Stimulated activated CD8-positive, alpha-beta memory T cell treated with anti-CD3 and anti-CD28 coated beads, Interleukin-12 subunit alpha, Interleukin-12 subunit beta, amount 100 ng/mL, for 24 hours (primary cell): Measurements from ENCODE around the gene ARID3A.
"Not testable (repeated sequence)": the region's sequence is repeated elsewhere in the genome, so short reads cannot be mapped to it uniquely, and the experiment has no call there.

Source experiments
- DNase-seq: peaks from one replicate; pipeline ENCODE4 v3.0.0-alpha.2; 2020; ENCODE audit errors: extremely low read depth

The ARID3A gene

DNA sequence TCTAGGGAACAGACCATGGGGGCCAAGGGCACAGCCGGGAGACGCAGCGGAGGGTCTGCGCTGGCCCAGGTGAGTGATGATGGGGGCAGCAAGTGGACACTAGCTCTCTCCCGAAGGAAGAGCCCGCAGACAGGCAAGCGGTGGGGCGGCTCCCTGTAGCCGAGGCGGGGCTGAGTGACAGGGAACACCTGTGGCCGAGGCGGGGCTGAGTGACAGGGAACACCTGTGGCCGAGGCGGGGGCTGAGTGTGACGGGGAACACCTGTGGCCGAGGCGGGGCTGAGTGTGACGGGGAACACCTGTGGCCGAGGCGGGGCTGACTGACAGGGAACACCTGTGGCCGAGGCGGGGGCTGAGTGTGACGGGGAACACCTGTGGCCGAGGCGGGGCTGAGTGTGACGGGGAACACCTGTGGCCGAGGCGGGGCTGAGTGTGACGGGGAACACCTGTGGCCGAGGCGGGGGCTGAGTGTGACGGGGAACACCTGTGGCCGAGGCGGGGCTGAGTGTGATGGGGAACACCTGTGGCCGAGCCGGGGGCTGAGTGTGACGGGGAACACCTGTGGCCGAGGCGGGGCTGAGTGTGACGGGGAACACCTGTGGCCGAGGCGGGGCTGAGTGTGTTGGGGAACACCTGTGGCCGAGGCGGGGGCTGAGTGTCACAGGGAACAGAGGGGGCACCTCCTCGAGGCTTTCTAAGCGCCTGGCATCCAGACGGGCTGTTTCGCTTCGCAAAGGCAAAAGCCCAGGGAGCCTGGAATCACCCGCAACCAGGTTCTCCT, 34.2 kb upstream of the ARID3A start:
- not testable (repeated sequence) for DNase-seq

DNA sequence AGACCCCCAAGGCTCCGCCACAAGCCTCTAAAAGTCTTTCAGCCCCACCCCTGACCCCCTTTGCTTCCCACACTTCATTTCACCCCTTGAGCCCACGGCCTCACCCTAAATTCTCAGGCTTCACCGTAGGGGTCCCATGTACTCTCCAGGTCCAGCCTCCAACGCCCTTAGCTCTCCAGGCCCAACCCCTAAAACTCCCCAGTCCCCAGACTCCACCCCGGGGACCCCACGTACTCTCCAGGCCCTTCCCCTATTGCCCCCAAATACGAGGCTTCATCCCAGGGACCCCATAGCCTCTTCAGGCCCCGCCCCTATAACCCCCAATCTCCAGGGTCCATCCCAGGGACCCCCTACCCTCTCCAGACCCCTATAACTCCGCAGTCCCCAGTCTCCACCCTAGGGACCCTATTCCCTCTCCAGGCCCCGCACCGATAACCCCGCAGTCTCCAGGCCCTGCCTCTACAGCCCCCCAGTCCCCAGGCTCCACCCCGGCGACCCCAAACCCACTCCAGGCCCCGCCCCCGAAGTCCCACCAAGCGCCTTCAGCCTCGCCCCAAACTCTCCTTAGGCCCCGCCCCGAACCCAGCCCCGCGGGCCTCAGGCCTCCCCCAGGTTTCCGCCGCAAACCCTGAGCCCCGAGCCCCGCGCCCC, 33.5 kb upstream of the ARID3A start:
- no peak for DNase-seq

DNA sequence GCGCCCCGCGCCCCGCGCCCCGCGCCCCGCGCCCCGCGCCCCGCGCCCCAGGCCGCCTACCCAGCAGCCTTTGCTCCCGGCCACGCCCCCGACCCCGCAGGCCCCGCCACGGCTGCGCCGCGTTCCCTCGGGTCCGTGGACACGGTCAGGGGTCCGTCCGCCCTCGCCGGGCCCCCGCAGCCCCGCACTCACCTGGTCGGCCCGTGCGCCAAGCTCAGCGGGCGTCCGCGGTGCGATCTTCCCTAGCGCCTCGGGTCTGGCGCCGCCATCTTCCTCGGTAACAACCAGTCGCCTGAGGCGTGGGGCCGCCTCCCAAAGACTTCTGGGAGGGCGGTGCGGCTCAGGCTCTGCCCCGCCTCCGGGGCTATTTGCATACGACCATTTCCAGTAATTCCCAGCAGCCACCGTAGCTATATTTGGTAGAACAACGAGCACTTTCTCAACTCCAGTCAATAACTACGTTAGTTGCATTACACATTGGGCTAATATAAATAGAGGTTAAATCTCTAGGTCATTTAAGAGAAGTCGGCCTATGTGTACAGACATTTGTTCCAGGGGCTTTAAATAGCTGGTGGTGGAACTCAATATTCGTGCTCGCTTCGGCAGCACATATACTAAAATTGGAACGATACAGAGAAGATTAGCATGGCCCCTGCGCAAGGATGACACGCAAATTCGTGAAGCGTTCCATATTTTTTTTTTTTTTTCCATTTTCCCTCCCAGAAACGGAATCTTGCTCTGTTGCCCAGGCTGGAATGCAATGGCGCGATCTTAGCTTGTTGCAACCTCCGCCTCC, 32.7 kb upstream of the ARID3A start, which contains the start of the genes MED16 and RNU6-9:
Gene MED16 (minus strand): TSS at position 294 of the 796 bp plus-strand sequence. CDS start 2,056 bp downstream, outside the sequence.
Gene RNU6-9 (plus strand): TSS at position 591 of the 796 bp plus-strand sequence.
- peak; percentile 70 for DNase-seq

GRCh38 chr19:896434-896833, 29.4 kb upstream of the ARID3A start:
- no peak for DNase-seq

GRCh38 chr19:896999-897398, 28.8 kb upstream of the ARID3A start:
- no peak for DNase-seq

GRCh38 chr19:897442-898039, 28.3 kb upstream of the ARID3A start:
- DNase-seq = no peak

- no peak for DNase-seq
These were observed 27.2 kb upstream of the ARID3A start for GRCh38 chr19:898663-899062.

- DNase-seq = no peak
These were observed 26.3 kb upstream of the ARID3A start for GRCh38 chr19:899336-900042.

DNA sequence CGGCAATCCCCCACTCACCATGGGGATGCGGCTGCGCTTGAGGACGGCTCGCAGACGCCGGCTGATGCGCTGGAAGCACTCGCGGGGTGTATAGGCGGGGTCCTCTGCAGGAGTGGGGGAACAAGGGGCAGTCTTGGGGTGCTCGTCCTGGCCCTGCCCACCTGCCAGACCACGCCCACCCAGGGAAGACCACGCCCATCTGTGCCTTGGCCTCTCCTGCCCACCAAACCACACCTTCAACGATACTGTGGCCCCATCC, 25.9 kb upstream of the ARID3A start:
- DNase-seq = no peak

DNA sequence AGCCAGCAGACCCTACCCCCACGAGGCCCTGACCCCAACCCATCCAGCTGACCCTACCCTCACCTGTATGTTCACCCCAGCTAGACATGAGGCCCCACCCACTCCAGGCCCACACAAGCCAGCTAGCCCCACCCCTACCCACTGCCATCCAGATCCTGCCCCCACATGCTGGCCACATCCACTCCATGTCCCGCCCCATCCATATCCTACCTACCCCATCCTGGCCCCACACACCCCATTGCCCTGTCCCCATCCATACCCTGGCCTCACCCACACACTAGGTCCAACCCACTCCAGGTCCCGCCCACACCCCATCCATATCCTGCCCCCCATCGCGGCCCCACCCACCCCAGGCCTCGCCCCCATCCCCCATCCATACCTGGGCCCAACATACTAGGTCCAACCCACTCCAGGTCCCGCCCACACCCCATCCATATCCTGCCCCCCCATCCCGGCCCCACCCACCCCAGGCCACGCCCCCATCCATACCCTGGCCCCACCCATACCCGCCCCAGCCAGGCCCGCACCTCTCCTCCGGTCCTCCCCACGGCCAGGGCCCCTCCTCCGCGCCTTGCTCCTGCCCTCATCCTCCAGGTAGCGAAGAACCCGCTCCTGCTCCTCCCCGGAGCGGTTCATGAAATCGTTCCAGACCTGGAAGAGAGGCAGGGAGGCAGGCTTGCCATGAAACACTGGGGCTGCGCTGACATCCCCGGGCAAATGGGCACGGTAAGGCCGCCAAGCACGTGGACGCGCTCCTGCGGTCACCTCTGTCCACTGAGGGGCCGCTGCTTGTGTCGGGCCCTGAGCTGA, 25.3 kb upstream of the ARID3A start:
- no peak for DNase-seq

DNA sequence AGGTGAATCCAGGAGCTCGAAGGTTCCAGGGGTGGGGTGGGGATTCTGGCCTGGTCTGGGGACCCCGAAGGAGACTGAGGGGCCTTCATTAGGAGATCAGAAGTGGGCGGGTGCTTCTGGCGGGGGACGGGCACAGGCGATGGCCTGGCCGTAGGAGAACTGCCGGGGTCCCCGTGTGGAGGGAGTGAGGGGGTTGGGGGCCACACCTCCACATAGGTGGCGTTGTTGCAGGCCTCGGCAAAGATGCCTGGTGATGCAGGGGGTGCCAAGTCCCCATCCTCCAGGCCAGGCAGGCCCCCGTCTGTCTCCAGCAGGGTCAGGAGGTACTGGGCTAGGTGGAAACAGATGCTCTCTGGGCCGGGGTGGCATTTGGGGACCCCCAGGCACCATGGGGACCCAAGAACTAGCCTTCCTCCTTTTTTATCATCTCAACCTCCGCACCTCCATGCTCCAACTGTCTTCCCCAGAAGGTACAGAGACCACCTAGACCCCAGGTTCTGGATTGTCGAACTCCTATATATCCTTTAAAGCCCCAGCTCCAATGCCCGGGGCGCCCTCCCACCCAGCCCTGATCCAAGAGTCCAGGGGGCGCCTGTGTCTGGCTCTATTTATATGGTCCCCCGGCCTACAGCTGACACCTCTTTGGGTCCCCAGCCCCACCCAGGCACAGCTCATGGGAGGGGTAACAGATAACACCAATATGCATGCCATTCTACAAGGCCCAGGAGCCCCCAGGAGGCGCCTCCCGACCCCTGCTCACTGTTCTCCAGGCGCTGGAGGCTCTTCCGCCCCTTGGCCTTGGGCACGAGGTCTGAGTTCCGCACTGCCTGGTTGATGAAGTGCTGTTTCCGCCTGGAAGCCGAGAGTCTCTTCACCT, 24.4 kb upstream of the ARID3A start:
- DNase-seq = no peak

- DNase-seq = no peak
These were observed 23.8 kb upstream of the ARID3A start for GRCh38 chr19:902093-902370.

GRCh38 chr19:902446-903226, 23.2 kb upstream of the ARID3A start:
- DNase-seq = no peak

- DNase-seq = no peak
These were observed 22.5 kb upstream of the ARID3A start for GRCh38 chr19:903266-903797.

GRCh38 chr19:904545-904944, 21.3 kb upstream of the ARID3A start:
- DNase-seq = no peak

GRCh38 chr19:906480-906879, 19.4 kb upstream of the ARID3A start:
- DNase-seq = no peak

- no peak for DNase-seq
These were observed 18.5 kb upstream of the ARID3A start for GRCh38 chr19:907183-907853.
